Gastroesophageal sphincter (tissue), 3 donors: ENCODE measurements around the gene HINFP.

Experiments
- CTCF ChIP-seq, 4 experiments: fragments of 200-600 bp in 2 of 4; fragments of 450-650 bp in 2 of 4; sonication (generic) in 1 of 4; IDR thresholded peaks; one replicate each; pipeline ENCODE4 v1.5.1; 2017 to 2019; ENCODE audit warnings: antibody characterized with exemption in 4 of 4, mild to moderate bottlenecking in 2 of 4, moderate library complexity in 2 of 4
- POLR2A ChIP-seq, 2 donors: fragments of 450-650 bp; IDR thresholded peaks; one replicate each; pipeline ENCODE4 v1.6.1; 2017; ENCODE audit warnings: antibody characterized with exemption in 2 of 2, mild to moderate bottlenecking in 2 of 2, moderate library complexity in 1 of 2
- POLR2AphosphoS5 ChIP-seq: sonication (generic); formaldehyde crosslinking; IDR thresholded peaks from one replicate; pipeline ENCODE4 v1.6.1; 2017; ENCODE audit warnings: antibody characterized with exemption

DNA sequence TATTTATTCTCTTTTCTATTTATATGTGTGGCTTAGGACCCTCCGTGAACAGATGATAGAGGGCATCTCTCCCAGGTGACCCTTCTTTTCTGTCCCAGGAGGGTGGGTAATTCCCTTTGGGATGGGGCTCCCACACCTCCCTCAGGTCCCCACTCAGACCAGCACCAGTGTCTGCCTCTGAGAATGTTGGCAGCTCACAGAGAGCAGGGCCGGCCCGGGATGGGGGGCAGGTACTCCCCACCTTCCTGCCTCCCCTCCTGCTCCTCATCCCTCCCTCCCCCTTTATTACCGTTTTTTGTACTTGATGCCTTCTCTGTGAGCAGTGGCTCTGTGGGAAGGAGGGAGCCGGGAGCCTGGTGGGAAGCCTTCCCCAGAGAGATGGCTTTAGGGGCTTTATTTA, 4.8 kb upstream of the HINFP start:
- TF ChIP-seq CTCF (IDR thresholded peaks at IDR 0.05) (no peak), POLR2A (IDR thresholded peaks at IDR 0.05) (no peak), POLR2AphosphoS5 (no peak)
